Activated naive CD8-positive, alpha-beta T cell treated with anti-CD3 and anti-CD28 coated beads for 36 hours (primary cell): ENCODE measurements around the gene GJA1. TPM values are rescaled to one million over a fixed set of nuclear protein-coding genes. Genes with fewer than 3 reads are reported as not detected.
"Not testable (repeated sequence)": the region's sequence is repeated elsewhere in the genome, so short reads cannot be mapped to it uniquely, and the experiment has no call there.

ENCODE experiments used
- DNase-seq: peaks from one replicate; pipeline ENCODE4 v3.0.0; 2021
- H3K27ac Mint-ChIP-seq: one replicate; pipeline ENCODE4 v1.8.0; 2022; ENCODE audit warnings: mild to moderate bottlenecking, moderate library complexity, mixed read lengths
- H3K27me3 Mint-ChIP-seq: one replicate; pipeline ENCODE4 v1.8.0; 2022; ENCODE audit warnings: mild to moderate bottlenecking, mixed read lengths
- H3K36me3 Mint-ChIP-seq: one replicate; pipeline ENCODE4 v1.8.0; 2021; ENCODE audit warnings: mild to moderate bottlenecking, mixed read lengths
- H3K4me1 Mint-ChIP-seq: one replicate; pipeline ENCODE4 v1.8.0; 2021; ENCODE audit warnings: mixed read lengths
- H3K4me3 Mint-ChIP-seq: one replicate; pipeline ENCODE4 v1.8.0; 2022; ENCODE audit warnings: mild to moderate bottlenecking, moderate library complexity, mixed read lengths
- H3K9me3 Mint-ChIP-seq: one replicate; pipeline ENCODE4 v1.8.0; 2022; ENCODE audit warnings: mixed read lengths
- total RNA-seq, 2 experiments: library from RNA; stranded (reverse); gene quantifications; one replicate each; pipeline ENCODE4 v1.2.3, GENCODE V29; 2021

Gene GJA1
- total RNA-seq, 2 experiments from 2014 or later = 0.06 to 0.24 TPM

GRCh38 chr6:121430514-121431460 is 4.7 kb upstream of the GJA1 start:
- H3K9me3 Mint-ChIP-seq = no peaks in the 10 kb centered on the region
- H3K27me3 Mint-ChIP-seq = peaks cover 10% of the 10 kb centered on the region
- no peak for DNase-seq
- H3K27ac Mint-ChIP-seq = no peak overlapping the region
- H3K4me3 Mint-ChIP-seq = no peak overlapping the region
- H3K4me1 Mint-ChIP-seq = peaks cover 4% of the 10 kb centered on the region
- no peaks in the 10 kb centered on the region for H3K36me3 Mint-ChIP-seq

GRCh38 chr6:121431776-121432175 is 3.7 kb upstream of the GJA1 start:
- not testable (repeated sequence) for H3K9me3 Mint-ChIP-seq, DNase-seq, H3K36me3 Mint-ChIP-seq, H3K4me3 Mint-ChIP-seq, H3K4me1 Mint-ChIP-seq, H3K27ac Mint-ChIP-seq
- peaks cover 18% of the 10 kb centered on the region for H3K27me3 Mint-ChIP-seq

- Mint-ChIP-seq H3K4me1 (peaks cover 19% of the 10 kb centered on the region), H3K4me3 (no peak overlapping the region), H3K27me3 (peaks cover 37% of the 10 kb centered on the region), H3K36me3 (peaks cover 2% of the 10 kb centered on the region), H3K27ac (no peak overlapping the region), H3K9me3 (no peaks in the 10 kb centered on the region)
- DNase-seq = no peak
Measured at GRCh38 chr6:121434037-121434770, 1.2 kb upstream of the GJA1 start.

GRCh38 chr6:121436274-121436857 is 920 bp downstream of the GJA1 start:
- Mint-ChIP-seq H3K9me3 (no peaks in the 10 kb centered on the region), H3K4me1 (peaks cover 19% of the 10 kb centered on the region), H3K36me3 (peaks cover 2% of the 10 kb centered on the region), H3K27ac (no peak overlapping the region), H3K27me3 (peaks cover 55% of the 10 kb centered on the region), H3K4me3 (peak overlapping the region; percentile 82)
- DNase-seq = no peak

GRCh38 chr6:121436960-121437850 is 1.8 kb downstream of the GJA1 start:
- Mint-ChIP-seq H3K36me3 (peaks cover 2% of the 10 kb centered on the region), H3K27ac (no peak overlapping the region), H3K4me1 (peaks cover 19% of the 10 kb centered on the region), H3K9me3 (no peaks in the 10 kb centered on the region), H3K27me3 (peaks cover 57% of the 10 kb centered on the region), H3K4me3 (peak overlapping the region; percentile 82)
- DNase-seq = peak; percentile 11

- no peak for DNase-seq
- Mint-ChIP-seq H3K36me3 (peaks cover 2% of the 10 kb centered on the region), H3K27ac (no peak overlapping the region), H3K4me3 (peak overlapping the region; percentile 82), H3K9me3 (no peaks in the 10 kb centered on the region), H3K27me3 (peaks cover 62% of the 10 kb centered on the region), H3K4me1 (peaks cover 19% of the 10 kb centered on the region)
Measured at GRCh38 chr6:121437851-121438651, 2.6 kb downstream of the GJA1 start.

GRCh38 chr6:121438869-121439268 is 3.4 kb downstream of the GJA1 start:
- H3K4me3 Mint-ChIP-seq = no peak overlapping the region
- H3K27me3 Mint-ChIP-seq = peaks cover 64% of the 10 kb centered on the region
- H3K9me3 Mint-ChIP-seq = no peaks in the 10 kb centered on the region
- H3K36me3 Mint-ChIP-seq = peaks cover 2% of the 10 kb centered on the region
- no peak overlapping the region for H3K27ac Mint-ChIP-seq
- no peak for DNase-seq
- peaks cover 19% of the 10 kb centered on the region for H3K4me1 Mint-ChIP-seq

GRCh38 chr6:121439475-121439874 is 4.0 kb downstream of the GJA1 start:
- H3K4me1 Mint-ChIP-seq = peaks cover 19% of the 10 kb centered on the region

GRCh38 chr6:121439926-121440325 is 4.5 kb downstream of the GJA1 start:
- Mint-ChIP-seq H3K4me1 (peaks cover 19% of the 10 kb centered on the region), H3K27ac (no peak overlapping the region), H3K4me3 (no peak overlapping the region), H3K27me3 (peaks cover 64% of the 10 kb centered on the region), H3K36me3 (peaks cover 2% of the 10 kb centered on the region), H3K9me3 (no peaks in the 10 kb centered on the region)
- no peak for DNase-seq

More at GRCh38 chr6:121439475-121439874, 4.0 kb downstream of the GJA1 start:
- DNase-seq = no peak
- H3K36me3 Mint-ChIP-seq = peaks cover 2% of the 10 kb centered on the region
- H3K27ac Mint-ChIP-seq = no peak overlapping the region
- no peak overlapping the region for H3K4me3 Mint-ChIP-seq
- peaks cover 64% of the 10 kb centered on the region for H3K27me3 Mint-ChIP-seq
- H3K9me3 Mint-ChIP-seq = no peaks in the 10 kb centered on the region

- DNase-seq = no peak
- peaks cover 2% of the 10 kb centered on the region for H3K36me3 Mint-ChIP-seq
- H3K9me3 Mint-ChIP-seq = no peaks in the 10 kb centered on the region
- peaks cover 64% of the 10 kb centered on the region for H3K27me3 Mint-ChIP-seq
- no peak overlapping the region for H3K4me3 Mint-ChIP-seq
- no peak overlapping the region for H3K27ac Mint-ChIP-seq
- peaks cover 12% of the 10 kb centered on the region for H3K4me1 Mint-ChIP-seq
Measured at GRCh38 chr6:121441477-121441876, 6.0 kb downstream of the GJA1 start.

GRCh38 chr6:121442576-121442975 is 7.1 kb downstream of the GJA1 start:
- DNase-seq = no peak
- Mint-ChIP-seq H3K4me1 (peaks cover 6% of the 10 kb centered on the region), H3K27me3 (peaks cover 53% of the 10 kb centered on the region), H3K4me3 (no peak overlapping the region), H3K27ac (no peak overlapping the region), H3K36me3 (peaks cover under 1% of the 10 kb centered on the region), H3K9me3 (no peaks in the 10 kb centered on the region)

- DNase-seq = no peak
- Mint-ChIP-seq H3K4me1 (no peaks in the 10 kb centered on the region), H3K27ac (no peak overlapping the region), H3K9me3 (no peaks in the 10 kb centered on the region), H3K4me3 (no peak overlapping the region), H3K27me3 (peaks cover 43% of the 10 kb centered on the region), H3K36me3 (no peaks in the 10 kb centered on the region)
Measured at GRCh38 chr6:121443971-121444541, 8.6 kb downstream of the GJA1 start.

GRCh38 chr6:121446705-121447104 is 11.3 kb downstream of the GJA1 start:
- not testable (repeated sequence) for H3K9me3 Mint-ChIP-seq

More at GRCh38 chr6:121446705-121447104, 11.3 kb downstream of the GJA1 start:
- not testable (repeated sequence) for DNase-seq, H3K4me1 Mint-ChIP-seq, H3K4me3 Mint-ChIP-seq, H3K36me3 Mint-ChIP-seq, H3K27ac Mint-ChIP-seq
- peaks cover 26% of the 10 kb centered on the region for H3K27me3 Mint-ChIP-seq
